Measurements from ENCODE around the gene LPP. TPM values are rescaled to one million over a fixed set of nuclear protein-coding genes. Genes with fewer than 3 reads are reported as not detected.

The LPP gene
- total RNA-seq, 1 donor from 2014 or later: 218 TPM

DNA sequence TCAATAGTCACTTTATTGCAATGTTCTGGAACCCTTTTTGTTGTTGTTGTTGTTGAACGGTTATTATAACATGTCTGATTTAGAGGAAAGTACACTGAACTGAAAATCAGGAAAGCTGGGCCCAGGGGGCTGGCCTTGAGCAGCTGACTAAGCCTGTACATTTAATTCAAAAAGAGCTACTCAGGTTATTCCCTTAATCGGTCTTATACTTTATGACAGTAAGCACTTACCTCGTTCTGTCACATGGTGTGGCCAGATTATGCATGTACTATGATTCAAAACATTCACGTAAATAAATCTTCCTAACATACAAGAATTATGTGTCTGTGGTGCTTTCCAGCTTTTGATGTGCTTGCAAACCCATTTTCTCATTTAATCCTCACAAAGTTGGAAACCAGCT lies 635.3 kb downstream of the LPP start:
- H3K4me3 ChIP-seq (ENCODE audit: low read depth, low read length): no peak overlapping the region
- DNase-seq (ENCODE audit: low read depth): no peak
- H3K27me3 ChIP-seq (ENCODE audit: control insufficient read depth, insufficient read depth, low read length): no peaks in the 10 kb centered on the region
- H3K36me3 ChIP-seq (ENCODE audit: control insufficient read depth, insufficient read depth, low read length): no peaks in the 10 kb centered on the region
- TF ChIP-seq, protein P1, sequence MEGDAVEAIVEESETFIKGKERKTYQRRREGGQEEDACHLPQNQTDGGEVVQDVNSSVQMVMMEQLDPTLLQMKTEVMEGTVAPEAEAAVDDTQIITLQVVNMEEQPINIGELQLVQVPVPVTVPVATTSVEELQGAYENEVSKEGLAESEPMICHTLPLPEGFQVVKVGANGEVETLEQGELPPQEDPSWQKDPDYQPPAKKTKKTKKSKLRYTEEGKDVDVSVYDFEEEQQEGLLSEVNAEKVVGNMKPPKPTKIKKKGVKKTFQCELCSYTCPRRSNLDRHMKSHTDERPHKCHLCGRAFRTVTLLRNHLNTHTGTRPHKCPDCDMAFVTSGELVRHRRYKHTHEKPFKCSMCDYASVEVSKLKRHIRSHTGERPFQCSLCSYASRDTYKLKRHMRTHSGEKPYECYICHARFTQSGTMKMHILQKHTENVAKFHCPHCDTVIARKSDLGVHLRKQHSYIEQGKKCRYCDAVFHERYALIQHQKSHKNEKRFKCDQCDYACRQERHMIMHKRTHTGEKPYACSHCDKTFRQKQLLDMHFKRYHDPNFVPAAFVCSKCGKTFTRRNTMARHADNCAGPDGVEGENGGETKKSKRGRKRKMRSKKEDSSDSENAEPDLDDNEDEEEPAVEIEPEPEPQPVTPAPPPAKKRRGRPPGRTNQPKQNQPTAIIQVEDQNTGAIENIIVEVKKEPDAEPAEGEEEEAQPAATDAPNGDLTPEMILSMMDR (IDR thresholded peaks at IDR 0.05; ENCODE audit: insufficient read depth, low read length, poor library complexity, severe bottlenecking): no peak

DNA sequence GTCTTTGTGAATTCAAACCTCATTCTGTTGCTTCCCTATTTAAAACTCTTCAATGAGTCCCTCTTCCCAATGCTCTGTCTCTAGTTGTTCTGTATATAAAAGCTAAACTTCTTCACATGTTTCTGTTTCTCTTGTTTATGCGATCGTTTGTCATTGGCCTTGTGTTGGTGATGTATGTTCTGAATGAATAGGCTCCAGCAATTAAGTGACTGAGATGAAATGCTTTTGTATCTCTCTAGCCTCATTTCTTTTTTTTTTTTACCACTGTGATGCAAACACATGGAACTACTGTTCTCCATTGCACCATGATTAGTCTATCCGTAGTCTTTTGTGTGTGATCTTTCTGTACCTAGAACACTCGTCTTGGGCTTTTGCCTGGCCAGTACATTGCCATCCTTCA lies 637.4 kb downstream of the LPP start:
- DNase-seq (ENCODE audit: low read depth): no peak
- no peaks in the 10 kb centered on the region for H3K36me3 ChIP-seq (ENCODE audit: control insufficient read depth, insufficient read depth, low read length)
- TF ChIP-seq, protein P1 (IDR thresholded peaks at IDR 0.05; ENCODE audit: insufficient read depth, low read length, poor library complexity, severe bottlenecking): no peak
- no peak overlapping the region for H3K4me3 ChIP-seq (ENCODE audit: low read depth, low read length)
- no peaks in the 10 kb centered on the region for H3K27me3 ChIP-seq (ENCODE audit: control insufficient read depth, insufficient read depth, low read length)

DNA sequence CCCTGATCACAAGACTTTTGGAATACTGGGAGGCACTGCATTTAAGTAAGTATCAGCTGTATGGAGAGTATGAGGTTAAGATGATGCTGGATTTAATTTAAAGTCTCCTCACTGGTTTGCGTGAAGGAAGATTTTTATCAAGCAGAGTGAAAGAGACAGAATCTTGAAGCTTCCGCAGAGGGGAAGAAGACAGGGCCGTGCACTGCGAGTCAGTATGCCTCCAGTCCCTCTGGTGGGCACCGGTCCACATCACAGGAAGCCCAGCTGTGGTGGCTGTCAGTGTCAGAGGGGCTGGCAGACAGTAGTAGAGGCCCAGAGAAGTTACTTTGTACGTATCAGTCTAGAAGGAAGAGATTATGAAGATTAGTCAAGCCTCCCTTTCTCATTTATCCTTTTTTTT lies 638.8 kb downstream of the LPP start:
- Histone ChIP-seq H3K4me3 (ENCODE audit: low read depth, low read length) (no peak overlapping the region), H3K27me3 (ENCODE audit: control insufficient read depth, insufficient read depth, low read length) (no peaks in the 10 kb centered on the region), H3K36me3 (ENCODE audit: control insufficient read depth, insufficient read depth, low read length) (no peaks in the 10 kb centered on the region)
- DNase-seq (ENCODE audit: low read depth): no peak
- TF ChIP-seq, protein P1 (IDR thresholded peaks at IDR 0.05; ENCODE audit: insufficient read depth, low read length, poor library complexity, severe bottlenecking): peak; percentile 25

DNA sequence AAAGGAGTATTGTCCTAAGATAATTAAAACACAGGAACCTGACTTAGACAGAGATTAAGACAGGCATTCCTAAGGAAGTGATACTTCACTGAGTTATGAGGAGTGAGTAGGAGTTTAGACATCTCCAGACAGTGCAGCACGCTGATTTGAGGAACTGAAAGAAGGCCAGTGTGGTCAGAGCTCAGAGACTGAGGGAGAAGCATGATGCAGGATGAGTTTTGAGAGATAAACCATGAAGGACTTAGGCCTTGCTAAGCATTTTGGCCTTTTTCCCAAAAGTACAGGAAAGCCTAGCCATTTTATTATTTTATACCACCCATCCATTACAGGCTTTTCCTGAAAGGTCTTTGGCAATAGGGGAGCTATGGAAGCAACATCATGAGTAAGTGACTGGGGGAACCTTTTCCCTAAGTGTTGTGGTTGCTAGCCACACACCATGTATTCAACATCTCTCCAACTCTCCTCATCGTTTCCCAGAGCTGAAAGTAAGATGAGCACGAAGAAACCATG lies 642.2 kb downstream of the LPP start:
- no peaks in the 10 kb centered on the region for H3K36me3 ChIP-seq (ENCODE audit: control insufficient read depth, insufficient read depth, low read length)
- DNase-seq (ENCODE audit: low read depth): no peak
- H3K4me3 ChIP-seq (ENCODE audit: low read depth, low read length): no peak overlapping the region
- H3K27me3 ChIP-seq (ENCODE audit: control insufficient read depth, insufficient read depth, low read length): no peaks in the 10 kb centered on the region
- TF ChIP-seq, protein P1 (IDR thresholded peaks at IDR 0.05; ENCODE audit: insufficient read depth, low read length, poor library complexity, severe bottlenecking): no peak

DNA sequence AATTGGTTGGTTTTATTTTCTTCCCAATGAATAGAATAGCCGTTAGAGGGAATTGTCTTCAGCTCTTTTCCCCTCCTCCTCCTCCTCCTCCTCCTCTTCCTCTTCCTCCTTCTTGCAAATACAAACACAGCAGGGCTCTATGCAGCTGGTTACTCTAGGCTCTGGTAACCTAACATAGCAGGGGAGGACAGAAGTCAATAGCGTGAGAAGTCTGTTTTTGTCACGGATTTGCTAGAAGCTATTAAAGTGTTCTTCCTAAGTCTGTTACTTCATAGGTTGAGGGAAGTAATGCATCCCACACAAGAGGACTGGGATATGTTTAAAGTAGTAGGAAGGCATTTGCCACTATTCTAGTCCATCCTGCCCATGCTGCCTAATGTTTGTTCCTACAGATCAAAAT lies 643.1 kb downstream of the LPP start:
- H3K4me3 ChIP-seq (ENCODE audit: low read depth, low read length): no peak overlapping the region
- no peak for DNase-seq (ENCODE audit: low read depth)
- TF ChIP-seq, protein P1 (IDR thresholded peaks at IDR 0.05; ENCODE audit: insufficient read depth, low read length, poor library complexity, severe bottlenecking): no peak
- H3K27me3 ChIP-seq (ENCODE audit: control insufficient read depth, insufficient read depth, low read length): no peaks in the 10 kb centered on the region
- no peaks in the 10 kb centered on the region for H3K36me3 ChIP-seq (ENCODE audit: control insufficient read depth, insufficient read depth, low read length)

DNA sequence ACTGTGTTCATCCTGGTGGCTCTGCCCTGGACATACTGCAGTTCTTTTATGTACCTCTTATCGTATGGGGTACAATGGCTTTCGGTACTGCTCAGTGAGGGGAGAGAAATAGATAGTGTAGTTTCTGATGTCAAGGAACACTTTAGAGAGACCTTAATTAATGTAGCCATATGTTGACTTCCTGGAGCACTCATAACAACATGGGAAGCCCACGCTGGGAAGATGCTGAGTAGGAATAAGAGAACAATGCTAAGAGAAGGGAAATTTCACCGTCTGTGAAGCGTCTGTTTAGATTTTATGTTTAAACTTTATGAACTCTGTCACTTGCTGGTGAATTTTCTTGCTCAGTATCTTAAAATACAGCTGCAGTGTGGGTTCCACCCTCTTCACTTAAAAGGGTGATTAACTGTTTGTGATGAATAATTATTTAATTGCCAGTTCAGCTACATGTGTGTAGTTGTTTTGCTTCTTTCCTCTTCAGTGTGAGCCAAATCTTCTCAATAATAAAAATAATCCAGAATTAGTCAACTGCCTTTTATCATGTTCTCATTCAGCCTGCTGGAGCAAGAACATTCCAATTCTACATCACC lies 644.7 kb downstream of the LPP start:
- no peaks in the 10 kb centered on the region for H3K27me3 ChIP-seq (ENCODE audit: control insufficient read depth, insufficient read depth, low read length)
- DNase-seq (ENCODE audit: low read depth): no peak
- TF ChIP-seq, protein P1 (IDR thresholded peaks at IDR 0.05; ENCODE audit: insufficient read depth, low read length, poor library complexity, severe bottlenecking): no peak
- H3K4me3 ChIP-seq (ENCODE audit: low read depth, low read length): no peak overlapping the region
- no peaks in the 10 kb centered on the region for H3K36me3 ChIP-seq (ENCODE audit: control insufficient read depth, insufficient read depth, low read length)

Data from kidney epithelial cell (primary cell).